ENCODE results near the gene NKPD1. TPM values are rescaled to one million over a fixed set of nuclear protein-coding genes. Genes with fewer than 3 reads are reported as not detected.

Gene NKPD1
- total and polyA plus RNA-seq, 4 donors, result not detected

GRCh38 chr19:45205810-45206209 is 45.0 kb upstream of the NKPD1 start (continued):
- TF ChIP-seq RAD21 (IDR thresholded peaks at IDR 0.05) (no peak), NR2F2 (IDR thresholded peaks at IDR 0.05) (no peak), CTCF (IDR thresholded peaks at IDR 0.05; ENCODE audit: low read depth, low read length, missing input control) (no peak)

GRCh38 chr19:45202637-45203036 is 41.9 kb upstream of the NKPD1 start:
- H3K27me3 ChIP-seq (ENCODE audit: control insufficient read depth in 4 of 4, insufficient read depth in 4 of 4, low read length in 3 of 4), result no peaks in the 10 kb centered on the region
- TF ChIP-seq MAX (IDR thresholded peaks at IDR 0.05), result no peak
- no peak for TF ChIP-seq ATF3 (IDR thresholded peaks at IDR 0.05)
- no peak for TF ChIP-seq TAF1 (conservative IDR thresholded peaks at IDR 0.05)
- TF ChIP-seq CTCF (IDR thresholded peaks at IDR 0.05; ENCODE audit: low read depth, low read length, missing input control), result no peak
- TF ChIP-seq NR2F2 (IDR thresholded peaks at IDR 0.05), result no peak
- TF ChIP-seq GABPA (IDR thresholded peaks at IDR 0.05 in 1 of 2, conservative IDR thresholded peaks at IDR 0.05 in 1 of 2), result no peak
- no peak for TF ChIP-seq YY1 (IDR thresholded peaks at IDR 0.05)
- TF ChIP-seq FOXA2 (IDR thresholded peaks at IDR 0.05), result no peak
- TF ChIP-seq, protein P1, sequence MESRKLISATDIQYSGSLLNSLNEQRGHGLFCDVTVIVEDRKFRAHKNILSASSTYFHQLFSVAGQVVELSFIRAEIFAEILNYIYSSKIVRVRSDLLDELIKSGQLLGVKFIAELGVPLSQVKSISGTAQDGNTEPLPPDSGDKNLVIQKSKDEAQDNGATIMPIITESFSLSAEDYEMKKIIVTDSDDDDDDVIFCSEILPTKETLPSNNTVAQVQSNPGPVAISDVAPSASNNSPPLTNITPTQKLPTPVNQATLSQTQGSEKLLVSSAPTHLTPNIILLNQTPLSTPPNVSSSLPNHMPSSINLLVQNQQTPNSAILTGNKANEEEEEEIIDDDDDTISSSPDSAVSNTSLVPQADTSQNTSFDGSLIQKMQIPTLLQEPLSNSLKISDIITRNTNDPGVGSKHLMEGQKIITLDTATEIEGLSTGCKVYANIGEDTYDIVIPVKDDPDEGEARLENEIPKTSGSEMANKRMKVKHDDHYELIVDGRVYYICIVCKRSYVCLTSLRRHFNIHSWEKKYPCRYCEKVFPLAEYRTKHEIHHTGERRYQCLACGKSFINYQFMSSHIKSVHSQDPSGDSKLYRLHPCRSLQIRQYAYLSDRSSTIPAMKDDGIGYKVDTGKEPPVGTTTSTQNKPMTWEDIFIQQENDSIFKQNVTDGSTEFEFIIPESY (IDR thresholded peaks at IDR 0.05), result no peak
- TF ChIP-seq SP1 (IDR thresholded peaks at IDR 0.05), result no peak
- H3K9me3 ChIP-seq (ENCODE audit: control insufficient read depth in 4 of 4, low read length in 3 of 4), result no peaks in the 10 kb centered on the region
- no peak overlapping the region for H3K4me3 ChIP-seq (ENCODE audit: low read depth in 1 of 3, low read length in 3 of 3)
- peaks cover 0 to 2% (median 0%) of the 10 kb centered on the region in 4 donors for H3K4me1 ChIP-seq (ENCODE audit: control insufficient read depth in 4 of 4, insufficient read depth in 4 of 4, low read length in 3 of 4)
- H3K27ac ChIP-seq (ENCODE audit: low read depth in 1 of 2, low read length in 2 of 2), result no peak overlapping the region
- no peaks in the 10 kb centered on the region for H3K36me3 ChIP-seq (ENCODE audit: control insufficient read depth in 4 of 4, insufficient read depth in 3 of 4, low read depth in 1 of 4, low read length in 3 of 4)
- H3K9ac ChIP-seq (ENCODE audit: low read depth in 1 of 2, low read length in 2 of 2), result no peak overlapping the region
- no peak for DNase-seq (ENCODE audit: low spot score)
- WGBS, result 89% methylated on average over 6 of the region's 6 CpGs

DNA sequence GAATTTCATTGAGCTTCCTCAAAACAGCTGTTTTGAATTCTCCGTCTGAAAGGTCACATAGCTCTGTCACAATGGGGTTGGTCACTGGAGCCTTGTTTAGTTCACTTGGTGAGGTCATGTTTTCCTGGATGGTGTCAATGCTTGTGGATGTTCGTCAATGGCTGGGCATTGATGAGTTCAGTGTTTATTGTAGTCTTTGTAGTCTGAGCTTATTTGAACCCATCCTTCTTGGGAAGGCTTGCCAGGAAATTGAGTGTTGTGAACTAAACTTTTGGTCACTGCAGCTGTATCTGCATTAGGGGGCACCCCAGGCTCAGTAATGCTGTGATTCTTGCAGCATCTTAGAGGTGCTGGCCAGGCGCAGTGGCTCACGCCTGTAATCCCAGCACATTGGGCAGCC is 39.8 kb upstream of the NKPD1 start:
- Histone ChIP-seq H3K36me3 (ENCODE audit: control insufficient read depth in 4 of 4, insufficient read depth in 3 of 4, low read depth in 1 of 4, low read length in 3 of 4) (no peaks in the 10 kb centered on the region), H3K27me3 (ENCODE audit: control insufficient read depth in 4 of 4, insufficient read depth in 4 of 4, low read length in 3 of 4) (no peaks in the 10 kb centered on the region), H3K9ac (ENCODE audit: low read depth in 1 of 2, low read length in 2 of 2) (no peak overlapping the region), H3K4me3 (ENCODE audit: low read depth in 1 of 3, low read length in 3 of 3) (no peak overlapping the region), H3K27ac (ENCODE audit: low read depth in 1 of 2, low read length in 2 of 2) (no peak overlapping the region), H3K9me3 (ENCODE audit: control insufficient read depth in 4 of 4, low read length in 3 of 4) (no peaks in the 10 kb centered on the region), H3K4me1 (ENCODE audit: control insufficient read depth in 4 of 4, insufficient read depth in 4 of 4, low read length in 3 of 4) (peaks cover 0 to 2% (median 0%) of the 10 kb centered on the region in 4 donors)
- TF ChIP-seq CTCF (IDR thresholded peaks at IDR 0.05; ENCODE audit: low read depth, low read length, missing input control) (peak; percentile 39), HNF4A (conservative IDR thresholded peaks at IDR 0.05) (no peak), HNF4G (IDR thresholded peaks at IDR 0.05) (no peak), RXRA (IDR thresholded peaks at IDR 0.05) (no peak), FOXA2 (IDR thresholded peaks at IDR 0.05) (no peak), TAF1 (conservative IDR thresholded peaks at IDR 0.05) (no peak), SP1 (IDR thresholded peaks at IDR 0.05) (no peak), RAD21 (IDR thresholded peaks at IDR 0.05) (peak; percentile 71 to 77), ATF3 (IDR thresholded peaks at IDR 0.05) (no peak), JUND (IDR thresholded peaks at IDR 0.05) (no peak), NR2F2 (IDR thresholded peaks at IDR 0.05) (no peak), EGR1 (IDR thresholded peaks at IDR 0.05; ENCODE audit: low read depth in 2 of 2) (no peak), YY1 (IDR thresholded peaks at IDR 0.05) (no peak), MAX (IDR thresholded peaks at IDR 0.05) (no peak), GABPA (IDR thresholded peaks at IDR 0.05 in 1 of 2, conservative IDR thresholded peaks at IDR 0.05 in 1 of 2) (no peak)
- TF ChIP-seq, protein P1 (IDR thresholded peaks at IDR 0.05), result no peak
- WGBS, result 75% methylated on average over 4 of the region's 4 CpGs
- DNase-seq (ENCODE audit: low spot score), result no peak
